Mammary epithelial cell (primary cell): ENCODE measurements around the gene APMAP.

Experiments
- CTCF ChIP-seq, 2 donors: IDR thresholded peaks in 1 of 2; conservative IDR thresholded peaks in 1 of 2; 2 replicates each; pipeline ENCODE4 v1.5.1; 2011 to 2012; ENCODE audit warnings: inconsistent platforms in 2 of 2, low read length in 2 of 2, mild to moderate bottlenecking in 2 of 2, control low read depth in 1 of 2, low read depth in 1 of 2; ENCODE audit not compliant: insufficient read depth in 1 of 2; ENCODE audit errors: extremely low read depth in 1 of 2
- EZH2 ChIP-seq: IDR thresholded peaks from 2 replicates; pipeline ENCODE4 v1.6.1; 2012; ENCODE audit warnings: low read length, inconsistent platforms, borderline replicate concordance

GRCh38 chr20:24933266-24933908 lies 59.2 kb downstream of the APMAP start:
- TF ChIP-seq CTCF (conservative IDR thresholded peaks at IDR 0.05 in 1 of 2, IDR thresholded peaks at IDR 0.05 in 1 of 2; ENCODE audit: extremely low read depth in 1 of 2, insufficient read depth in 1 of 2, low read depth in 1 of 2, low read length in 2 of 2) (no peak), EZH2 (no peak)
